Measurements from ENCODE around the gene SYT14. TPM values are rescaled to one million over a fixed set of nuclear protein-coding genes. Genes with fewer than 3 reads are reported as not detected.

The SYT14 gene
- total RNA-seq, 1 experiment from 2014 or later, result 0.07 TPM

GRCh38 chr1:210070531-210070930 is 132.5 kb downstream of the SYT14 start:
- Histone ChIP-seq H3K27me3 (ENCODE audit: insufficient read depth, low read length) (peaks cover 18% of the 10 kb centered on the region; the same call in 1 of the 2 replicates), H3K4me2 (ENCODE audit: low read length) (no peak overlapping the region), H2AFZ (ENCODE audit: low read depth, low read length, poor library complexity, severe bottlenecking) (no peak overlapping the region), H3K9me3 (ENCODE audit: control insufficient read depth in 1 of 2, insufficient read depth in 1 of 2, low read depth in 1 of 2, low read length in 2 of 2) (no peaks in the 10 kb centered on the region), H4K20me1 (ENCODE audit: insufficient read depth) (no peaks in the 10 kb centered on the region), H3K27ac (ENCODE audit: low read depth, low read length) (no peak overlapping the region), H3K4me1 (ENCODE audit: control insufficient read depth in 1 of 2, insufficient read depth in 2 of 2, low read length in 2 of 2) (no peaks in the 10 kb centered on the region), H3K36me3 (ENCODE audit: control insufficient read depth in 1 of 2, insufficient read depth in 2 of 2, low read length in 2 of 2) (no peaks in the 10 kb centered on the region), H3K79me2 (ENCODE audit: insufficient read depth, low read length) (no peaks in the 10 kb centered on the region), H3K4me3 (replicated peaks in 1 of 2; ENCODE audit: low read depth in 1 of 2, low read length in 2 of 2) (no peak overlapping the region), H3K9me2 (ENCODE audit: insufficient read depth) (no peaks in the 10 kb centered on the region), H3K9ac (ENCODE audit: low read length) (no peak overlapping the region)
- intact Hi-C loops (cut with micrococcal nuclease), result no loop called here
- POLR2A ChIA-PET, result no interaction called here
- no TSS peak for BruUV-seq (replicated peaks)
- ATAC-seq (no peak), DNase-seq (ENCODE audit: low read depth, low spot score) (no peak)
- RAD21 ChIA-PET (ENCODE audit: low non-redundant PET in 1 of 2, low total read pairs in 2 of 2, uncharacterized antibody in 2 of 2, unreplicated experiment in 2 of 2), result no interaction called here
- TF ChIP-seq YY1 (IDR thresholded peaks at IDR 0.05; ENCODE audit: extremely low read depth, insufficient replicate concordance, low read depth, low read length), result no peak
- no peak for TF ChIP-seq RAD21 (IDR thresholded peaks at IDR 0.05; ENCODE audit: low read depth)
- TF ChIP-seq SRF (IDR thresholded peaks at IDR 0.05; ENCODE audit: low read depth), result no peak
- no peak for TF ChIP-seq POLR2A (IDR thresholded peaks at IDR 0.05; ENCODE audit: borderline replicate concordance, extremely low read depth, insufficient read depth, insufficient read length)
- CTCF ChIA-PET, result no interaction called here

- H3K4me3 ChIP-seq (replicated peaks in 1 of 2; ENCODE audit: low read depth in 1 of 2, low read length in 2 of 2), result no peak overlapping the region
- H3K27me3 ChIP-seq (ENCODE audit: insufficient read depth, low read length), result peaks cover 18% of the 10 kb centered on the region; the same call in 1 of the 2 replicates
- H3K36me3 ChIP-seq (ENCODE audit: control insufficient read depth in 1 of 2, insufficient read depth in 2 of 2, low read length in 2 of 2), result no peaks in the 10 kb centered on the region
- ChIA-PET POLR2A (no interaction called here), RAD21 (ENCODE audit: low non-redundant PET in 1 of 2, low total read pairs in 2 of 2, uncharacterized antibody in 2 of 2, unreplicated experiment in 2 of 2) (no interaction called here), CTCF (no interaction called here)
- no peaks in the 10 kb centered on the region for H3K4me1 ChIP-seq (ENCODE audit: control insufficient read depth in 1 of 2, insufficient read depth in 2 of 2, low read length in 2 of 2)
- ATAC-seq, result no peak
- no peak overlapping the region for H2AFZ ChIP-seq (ENCODE audit: low read depth, low read length, poor library complexity, severe bottlenecking)
- no peak overlapping the region for H3K27ac ChIP-seq (ENCODE audit: low read depth, low read length)
- no peak overlapping the region for H3K4me2 ChIP-seq (ENCODE audit: low read length)
- no peaks in the 10 kb centered on the region for H4K20me1 ChIP-seq (ENCODE audit: insufficient read depth)
- intact Hi-C loops (cut with micrococcal nuclease), result no loop called here
- no peaks in the 10 kb centered on the region for H3K9me3 ChIP-seq (ENCODE audit: control insufficient read depth in 1 of 2, insufficient read depth in 1 of 2, low read depth in 1 of 2, low read length in 2 of 2)
- no peak overlapping the region for H3K9ac ChIP-seq (ENCODE audit: low read length)
- BruUV-seq (replicated peaks), result no TSS peak
- DNase-seq (ENCODE audit: low read depth, low spot score), result no peak
- H3K79me2 ChIP-seq (ENCODE audit: insufficient read depth, low read length), result no peaks in the 10 kb centered on the region
- no peaks in the 10 kb centered on the region for H3K9me2 ChIP-seq (ENCODE audit: insufficient read depth)
- TF ChIP-seq ZFX (IDR thresholded peaks at IDR 0.05), result no peak
- TF ChIP-seq EGR1 (IDR thresholded peaks at IDR 0.05; ENCODE audit: low read depth), result no peak
- TF ChIP-seq CEBPB (IDR thresholded peaks at IDR 0.05; ENCODE audit: low read depth), result no peak
- TF ChIP-seq SRF (IDR thresholded peaks at IDR 0.05; ENCODE audit: low read depth), result no peak
- no peak for TF ChIP-seq FOSL1 (IDR thresholded peaks at IDR 0.05; ENCODE audit: low read depth)
- no peak for TF ChIP-seq SIN3A (IDR thresholded peaks at IDR 0.05; ENCODE audit: low read depth)
- no peak for TF ChIP-seq REST (IDR thresholded peaks at IDR 0.05; ENCODE audit: low read depth)
- no peak for TF ChIP-seq TCF7L2 (IDR thresholded peaks at IDR 0.05; ENCODE audit: borderline replicate concordance, extremely low read depth, insufficient read depth, insufficient read length)
- no peak for TF ChIP-seq RAD21 (IDR thresholded peaks at IDR 0.05; ENCODE audit: low read depth)
- no peak for TF ChIP-seq ZBTB33 (IDR thresholded peaks at IDR 0.05; ENCODE audit: extremely low read depth, insufficient replicate concordance, low read length)
- no peak for TF ChIP-seq SP1 (IDR thresholded peaks at IDR 0.05; ENCODE audit: low read depth)
- TF ChIP-seq CBX3 (IDR thresholded peaks at IDR 0.05; ENCODE audit: low read depth), result no peak
- TF ChIP-seq POLR2AphosphoS5 (IDR thresholded peaks at IDR 0.05; ENCODE audit: low read depth, low read length), result no peak
- TF ChIP-seq MAX (IDR thresholded peaks at IDR 0.05), result no peak
- TF ChIP-seq ATF3 (IDR thresholded peaks at IDR 0.05), result no peak
Observed at GRCh38 chr1:210072129-210072528, 134.1 kb downstream of the SYT14 start.

Measured in HCT116 (cell line).